Hepatocyte (in vitro differentiated cells): Measurements from ENCODE around the gene E2F1. TPM values are rescaled to one million over a fixed set of nuclear protein-coding genes. Genes with fewer than 3 reads are reported as not detected.
A peak's percentile ranks its signal among the peaks of the same experiment; 100 is the strongest.

Experiments
- DNase-seq: peaks from one replicate; pipeline ENCODE4 v3.0.0-alpha.2; 2016; ENCODE audit warnings: low spot score
- H2AFZ ChIP-seq: fragments of 200-600 bp; sonication (generic); 2 replicates; pipeline ENCODE4 v1.6.0; 2016; ENCODE audit warnings: antibody characterized with exemption, mild to moderate bottlenecking
- H3K27ac ChIP-seq: fragments of 200-600 bp; sonication (generic); 2 replicates; pipeline ENCODE4 v1.5.1; 2016; ENCODE audit warnings: mild to moderate bottlenecking
- H3K27me3 ChIP-seq: fragments of 200-600 bp; sonication (generic); 2 replicates; pipeline ENCODE4 v1.6.1; 2016
- H3K36me3 ChIP-seq: fragments of 200-600 bp; sonication (generic); replicated peaks from 2 replicates; pipeline ENCODE4 v1.5.1; 2016; ENCODE audit warnings: low read depth; ENCODE audit not compliant: insufficient read depth
- H3K4me1 ChIP-seq: fragments of 200-600 bp; sonication (generic); 2 replicates; pipeline ENCODE4 v1.5.1; 2016; ENCODE audit warnings: mild to moderate bottlenecking, moderate library complexity; ENCODE audit not compliant: insufficient read depth
- H3K4me2 ChIP-seq: fragments of 200-600 bp; sonication (generic); 2 replicates; pipeline ENCODE4 v1.6.0; 2016
- H3K4me3 ChIP-seq: fragments of 200-600 bp; sonication (generic); 2 replicates; pipeline ENCODE4 v1.5.1; 2016; ENCODE audit warnings: mild to moderate bottlenecking
- H3K79me2 ChIP-seq: fragments of 200-600 bp; sonication (generic); 2 replicates; pipeline ENCODE4 v1.6.0; 2017; ENCODE audit warnings: mild to moderate bottlenecking
- H3K9me2 ChIP-seq: fragments of 200-600 bp; sonication (generic); replicated peaks from 2 replicates; pipeline ENCODE4 v1.6.0; 2017; ENCODE audit warnings: mild to moderate bottlenecking; ENCODE audit not compliant: insufficient read depth
- H3K9me3 ChIP-seq: fragments of 200-600 bp; sonication (generic); 2 replicates; pipeline ENCODE4 v1.5.1; 2016; ENCODE audit warnings: low read depth, mild to moderate bottlenecking
- H4K20me1 ChIP-seq: fragments of 200-600 bp; sonication (generic); 2 replicates; pipeline ENCODE4 v1.6.0; 2016; ENCODE audit warnings: mild to moderate bottlenecking; ENCODE audit not compliant: insufficient read depth, poor library complexity, severe bottlenecking
- EZH2 ChIP-seq: fragments of 200-600 bp; sonication (generic); IDR thresholded peaks from 2 replicates; pipeline ENCODE4 v1.6.1; 2016; ENCODE audit warnings: antibody characterized with exemption, mild to moderate bottlenecking, borderline replicate concordance
- EZH2phosphoT487 ChIP-seq: fragments of 200-600 bp; sonication (generic); IDR thresholded peaks from one replicate; pipeline ENCODE4 v1.6.1; 2018; ENCODE audit warnings: antibody characterized with exemption, mild to moderate bottlenecking, low read depth, moderate library complexity; ENCODE audit not compliant: unreplicated experiment, severe bottlenecking
- WGBS: methylation state at CpG from one replicate; pipeline ENCODE4 v1.1.6; 2016; ENCODE audit warnings: low lambda C conversion rate; ENCODE audit errors: missing lambda C conversion rate; 5-methylcytosine and 5-hydroxymethylcytosine counted together
- polyA plus RNA-seq: library from polyadenylated mRNA; unstranded; fragments of >200 nt; fragmentation: Nextera tagmentation; extraction: Ambion mirVana; gene quantifications from 2 replicates; pipeline ENCODE4 v1.2.1, GENCODE V29; 2016
- total RNA-seq: library from RNA; depleted of rRNA; stranded (reverse); fragments of >200 nt; gene quantifications from 2 replicates; pipeline ENCODE4 v1.2.3, GENCODE V29; 2014
- TF ChIP-seq, protein P1 (sequence below): fragments of 200-600 bp; sonication (generic); IDR thresholded peaks from 2 replicates; pipeline ENCODE4 v1.5.1; 2016; ENCODE audit warnings: antibody characterized with exemption, mild to moderate bottlenecking; ENCODE audit not compliant: poor library complexity

The E2F1 gene
- total and polyA plus RNA-seq, 2 experiments from 2014 or later, result 9.1 to 11.8 TPM

DNA sequence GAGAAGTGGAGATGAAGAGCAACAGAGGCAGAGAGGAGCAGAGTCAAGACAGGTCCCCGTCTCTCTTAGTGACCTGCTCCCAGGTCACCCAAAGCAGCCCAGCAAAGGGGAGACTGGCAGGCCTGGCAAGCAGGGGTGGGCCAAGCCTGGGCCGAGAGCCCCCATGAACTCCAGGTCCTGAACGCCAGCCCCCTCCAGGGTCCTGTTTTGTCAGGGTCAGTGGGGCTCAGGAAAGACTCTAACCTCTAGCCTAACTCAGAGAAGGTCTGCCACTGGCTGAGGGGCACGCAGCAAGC is 13.1 kb downstream of the E2F1 start:
- 58% methylated on average over 4 of the region's 4 CpGs for WGBS

DNA sequence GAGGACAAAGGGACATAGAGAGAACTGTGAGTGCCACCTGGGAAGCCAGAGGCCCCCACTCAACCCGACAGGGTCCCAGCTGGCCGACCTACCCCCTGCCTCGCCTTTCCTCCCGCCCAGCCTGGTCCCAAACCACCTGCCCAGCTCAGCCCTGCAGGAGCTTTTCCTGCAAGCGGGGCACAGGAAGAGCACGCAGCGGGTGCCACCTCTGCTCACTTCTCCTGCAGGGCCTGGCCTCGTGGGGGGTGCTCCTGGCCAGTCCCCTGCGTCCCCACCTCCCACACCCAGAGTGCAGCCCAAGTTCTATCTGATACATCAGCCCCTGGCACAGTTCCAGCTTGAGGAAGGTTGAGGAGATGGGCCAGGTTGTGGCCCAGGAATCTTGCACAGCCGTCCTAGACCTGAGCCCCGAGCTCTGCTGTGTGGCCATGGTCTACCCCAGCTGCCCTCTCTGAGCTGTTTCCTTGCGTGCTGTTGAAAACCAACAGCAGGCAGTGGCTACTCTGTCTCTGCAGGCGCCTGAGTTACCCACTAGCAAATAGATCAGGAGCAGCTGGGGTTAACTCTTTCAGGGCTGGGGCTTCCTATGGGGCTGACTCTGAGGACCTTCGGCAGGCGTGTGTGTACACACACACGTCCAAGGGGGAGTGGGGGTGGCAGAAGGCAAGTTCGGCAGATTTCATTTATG is 13.6 kb downstream of the E2F1 start:
- Histone ChIP-seq H3K9me3 (no peaks in the 10 kb centered on the region), H4K20me1 (no peaks in the 10 kb centered on the region), H3K27ac (no peak overlapping the region), H3K4me2 (peak overlapping the region; percentile 99), H3K9me2 (no peaks in the 10 kb centered on the region), H3K4me3 (peak overlapping the region; percentile 71), H3K4me1 (peaks cover 32% of the 10 kb centered on the region), H3K27me3 (no peaks in the 10 kb centered on the region), H3K36me3 (no peaks in the 10 kb centered on the region), H2AFZ (no peak overlapping the region), H3K79me2 (peaks cover 22% of the 10 kb centered on the region)
- WGBS, result 54% methylated on average over 17 of the region's 17 CpGs
- DNase-seq, result no peak
- no peak for TF ChIP-seq EZH2phosphoT487
- TF ChIP-seq, protein P1, sequence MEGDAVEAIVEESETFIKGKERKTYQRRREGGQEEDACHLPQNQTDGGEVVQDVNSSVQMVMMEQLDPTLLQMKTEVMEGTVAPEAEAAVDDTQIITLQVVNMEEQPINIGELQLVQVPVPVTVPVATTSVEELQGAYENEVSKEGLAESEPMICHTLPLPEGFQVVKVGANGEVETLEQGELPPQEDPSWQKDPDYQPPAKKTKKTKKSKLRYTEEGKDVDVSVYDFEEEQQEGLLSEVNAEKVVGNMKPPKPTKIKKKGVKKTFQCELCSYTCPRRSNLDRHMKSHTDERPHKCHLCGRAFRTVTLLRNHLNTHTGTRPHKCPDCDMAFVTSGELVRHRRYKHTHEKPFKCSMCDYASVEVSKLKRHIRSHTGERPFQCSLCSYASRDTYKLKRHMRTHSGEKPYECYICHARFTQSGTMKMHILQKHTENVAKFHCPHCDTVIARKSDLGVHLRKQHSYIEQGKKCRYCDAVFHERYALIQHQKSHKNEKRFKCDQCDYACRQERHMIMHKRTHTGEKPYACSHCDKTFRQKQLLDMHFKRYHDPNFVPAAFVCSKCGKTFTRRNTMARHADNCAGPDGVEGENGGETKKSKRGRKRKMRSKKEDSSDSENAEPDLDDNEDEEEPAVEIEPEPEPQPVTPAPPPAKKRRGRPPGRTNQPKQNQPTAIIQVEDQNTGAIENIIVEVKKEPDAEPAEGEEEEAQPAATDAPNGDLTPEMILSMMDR, result no peak
- no peak for TF ChIP-seq EZH2

More for the DNA sequence above, 13.1 kb downstream of the E2F1 start:
- no peak overlapping the region for H2AFZ ChIP-seq
- peak overlapping the region; percentile 71 for H3K4me3 ChIP-seq
- no peak overlapping the region for H3K27ac ChIP-seq
- H4K20me1 ChIP-seq, result no peaks in the 10 kb centered on the region
- H3K27me3 ChIP-seq, result no peaks in the 10 kb centered on the region
- H3K36me3 ChIP-seq, result no peaks in the 10 kb centered on the region
- DNase-seq, result no peak
- H3K4me1 ChIP-seq, result peaks cover 32% of the 10 kb centered on the region
- H3K79me2 ChIP-seq, result peaks cover 22% of the 10 kb centered on the region
- TF ChIP-seq, protein P1, result no peak
- TF ChIP-seq EZH2 (no peak), EZH2phosphoT487 (no peak)
- no peaks in the 10 kb centered on the region for H3K9me2 ChIP-seq
- no peaks in the 10 kb centered on the region for H3K9me3 ChIP-seq
- H3K4me2 ChIP-seq, result peak overlapping the region; percentile 99

DNA sequence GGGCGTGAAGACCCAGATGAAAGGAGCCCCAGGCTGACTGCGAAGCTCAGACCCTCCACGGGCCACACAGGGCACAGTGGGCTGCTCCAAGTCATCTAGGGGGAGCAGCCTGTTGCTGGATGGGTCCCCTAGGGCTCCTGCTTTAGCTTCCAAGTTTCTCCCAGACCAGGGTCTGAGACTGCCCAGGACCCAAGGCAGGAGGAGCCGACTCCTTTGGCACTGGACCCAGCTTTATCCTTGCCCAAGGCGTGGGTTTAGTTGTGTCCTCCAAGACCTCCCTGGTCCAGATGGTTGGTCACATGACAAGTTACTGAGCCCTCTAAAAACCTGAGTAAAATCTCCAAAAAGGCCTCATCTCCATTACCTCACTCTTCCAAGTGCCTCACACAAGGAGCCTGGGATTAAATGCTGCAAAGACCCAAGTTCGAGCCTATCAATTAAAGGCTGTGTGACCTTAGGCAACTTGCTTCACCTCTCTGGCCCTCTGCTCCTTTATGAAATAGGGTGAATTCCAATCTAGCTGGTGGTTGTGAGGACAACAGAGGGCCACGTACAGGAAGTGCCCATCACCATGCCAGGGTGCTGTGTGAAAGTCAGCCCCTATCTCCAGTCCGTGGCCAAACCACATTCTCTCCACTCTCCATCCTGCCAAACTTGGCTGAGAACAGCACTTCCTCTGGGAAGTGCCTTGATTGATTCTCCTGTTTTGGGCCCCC is 14.5 kb downstream of the E2F1 start:
- DNase-seq, result no peak
- 94% methylated on average over 8 of the region's 8 CpGs for WGBS
- Histone ChIP-seq H3K4me2 (peak overlapping the region; percentile 99), H3K36me3 (no peaks in the 10 kb centered on the region), H3K9me2 (no peaks in the 10 kb centered on the region), H3K4me1 (peaks cover 32% of the 10 kb centered on the region), H4K20me1 (no peaks in the 10 kb centered on the region), H3K9me3 (no peaks in the 10 kb centered on the region), H3K27me3 (no peaks in the 10 kb centered on the region), H2AFZ (no peak overlapping the region), H3K4me3 (no peak overlapping the region), H3K79me2 (peaks cover 22% of the 10 kb centered on the region), H3K27ac (no peak overlapping the region)
- TF ChIP-seq EZH2, result no peak
